Measurements from ENCODE around the gene SCN1A. TPM values are rescaled to one million over a fixed set of nuclear protein-coding genes. Genes with fewer than 3 reads are reported as not detected.

The SCN1A gene
- total and polyA plus RNA-seq, 7 donors: under 0.01 to 0.36 (median 0.14) TPM; not detected in 2

- WGBS, 2 donors: 36 to 72% methylated on average over 3 of the region's 3 CpGs
- no peak for TF ChIP-seq POLR2A (IDR thresholded peaks at IDR 0.05)
- no peak for TF ChIP-seq POLR2AphosphoS5 (IDR thresholded peaks at IDR 0.05)
- TF ChIP-seq EP300 (IDR thresholded peaks at IDR 0.05): no peak
- no peak for TF ChIP-seq CTCF (IDR thresholded peaks at IDR 0.05)
- intact Hi-C loops (cut with DNase I): no loop called here
- H3K36me3 ChIP-seq: no peaks in the 10 kb centered on the region
- H3K27ac ChIP-seq: no peak overlapping the region
- H3K27me3 ChIP-seq: no peaks in the 10 kb centered on the region
- H3K9me3 ChIP-seq: no peaks in the 10 kb centered on the region
- DNase-seq: no peak
- no peak overlapping the region for H3K4me3 ChIP-seq
- H3K4me1 ChIP-seq: no peaks in the 10 kb centered on the region
These were observed 57.6 kb downstream of the SCN1A start for GRCh38 chr2:166070231-166070630.

- intact Hi-C loops (cut with DNase I): no loop called here
- DNase-seq: no peak
- no peaks in the 10 kb centered on the region for H3K4me1 ChIP-seq
- 42 to 67% methylated on average over 1 of the region's 1 CpG for WGBS, 2 donors
- no peaks in the 10 kb centered on the region for H3K36me3 ChIP-seq
- H3K27me3 ChIP-seq: no peaks in the 10 kb centered on the region
- H3K4me3 ChIP-seq: no peak overlapping the region
- no peak overlapping the region for H3K27ac ChIP-seq
- H3K9me3 ChIP-seq: no peaks in the 10 kb centered on the region
- TF ChIP-seq POLR2AphosphoS5 (IDR thresholded peaks at IDR 0.05): no peak
- no peak for TF ChIP-seq CTCF (IDR thresholded peaks at IDR 0.05)
- no peak for TF ChIP-seq EP300 (IDR thresholded peaks at IDR 0.05)
- TF ChIP-seq POLR2A (IDR thresholded peaks at IDR 0.05): no peak
These were observed 58.8 kb downstream of the SCN1A start for GRCh38 chr2:166068981-166069380.

GRCh38 chr2:166067229-166067628, 60.6 kb downstream of the SCN1A start:
- TF ChIP-seq EP300 (IDR thresholded peaks at IDR 0.05) (no peak), POLR2AphosphoS5 (IDR thresholded peaks at IDR 0.05) (no peak), POLR2A (IDR thresholded peaks at IDR 0.05) (no peak), CTCF (IDR thresholded peaks at IDR 0.05) (no peak)
- intact Hi-C loops (cut with DNase I): no loop called here
- Histone ChIP-seq H3K36me3 (no peaks in the 10 kb centered on the region), H3K9me3 (no peaks in the 10 kb centered on the region), H3K4me1 (no peaks in the 10 kb centered on the region), H3K27ac (no peak overlapping the region), H3K27me3 (no peaks in the 10 kb centered on the region), H3K4me3 (no peak overlapping the region)
- 86 to 91% methylated on average over 2 of the region's 2 CpGs for WGBS, 2 donors
- no peak for DNase-seq

- no peak for DNase-seq
- Histone ChIP-seq H3K27me3 (no peaks in the 10 kb centered on the region), H3K27ac (no peak overlapping the region), H3K36me3 (no peaks in the 10 kb centered on the region), H3K9me3 (no peaks in the 10 kb centered on the region), H3K4me3 (no peak overlapping the region), H3K4me1 (no peaks in the 10 kb centered on the region)
- intact Hi-C loops (cut with DNase I): no loop called here
- no peak for TF ChIP-seq CTCF (IDR thresholded peaks at IDR 0.05)
- no peak for TF ChIP-seq POLR2AphosphoS5 (IDR thresholded peaks at IDR 0.05)
- TF ChIP-seq EP300 (IDR thresholded peaks at IDR 0.05): no peak
- 81 to 85% methylated on average over 4 of the region's 4 CpGs for WGBS, 2 donors
These were observed 67.6 kb downstream of the SCN1A start for GRCh38 chr2:166060191-166060590.

Measured in sigmoid colon (tissue), 7 donors.